H1 (cell line): ENCODE results near the gene CACNA2D3. TPM values are rescaled to one million over a fixed set of nuclear protein-coding genes. Genes with fewer than 3 reads are reported as not detected.

ENCODE experiments used
- CTCF ChIA-PET: fragments of 300-600 bp; sonication (Branson Sonifier 250); formaldehyde crosslinking; loops from one replicate; lab custom pipeline; 2021; ENCODE audit not compliant: partially characterized antibody; lab: Charles Lee
- POLR2A ChIA-PET: fragments of 300-600 bp; sonication (Branson Sonifier 250); formaldehyde crosslinking; loops from one replicate; lab custom pipeline; 2021; ENCODE audit warnings: inconsistent platforms; ENCODE audit not compliant: partially characterized antibody; lab: Charles Lee
- DNase-seq, 2 experiments: peaks; one replicate each; pipeline versions ENCODE4 v3.0.0 to v3.0.0-alpha.2; 2010 to 2022; ENCODE audit warnings: low spot score in 2 of 2, low read depth in 1 of 2, mixed read lengths in 1 of 2
- FAIRE-seq: peaks from 2 replicates; lab custom pipeline; 2011; peaks lifted over from hg19 to GRCh38; lab: Jason Lieb, UNC
- H2AFZ ChIP-seq: 2 replicates; pipeline ENCODE4 v1.8.1; 2012; ENCODE audit warnings: low read length, inconsistent platforms
- H2AK5ac ChIP-seq: 2 replicates; pipeline ENCODE4 v1.6.1; 2013; ENCODE audit warnings: low read depth, low read length
- H2BK120ac ChIP-seq: replicated peaks from 2 replicates; pipeline ENCODE3; 2013; ENCODE audit warnings: low read depth, low read length, inconsistent platforms
- H2BK12ac ChIP-seq: 2 replicates; pipeline ENCODE4 v1.6.1; 2013; ENCODE audit warnings: low read depth, low read length
- H2BK15ac ChIP-seq: 2 replicates; pipeline ENCODE4 v1.6.1; 2013; ENCODE audit warnings: low read length
- H2BK20ac ChIP-seq: 2 replicates; pipeline ENCODE4 v1.6.1; 2013; ENCODE audit warnings: low read length
- H2BK5ac ChIP-seq: 2 replicates; pipeline ENCODE4 v1.6.1; 2013; ENCODE audit warnings: low read depth, low read length
- H3K14ac ChIP-seq: 2 replicates; pipeline ENCODE4 v1.6.1; 2013; ENCODE audit warnings: inconsistent platforms; ENCODE audit not compliant: insufficient read length
- H3K18ac ChIP-seq: 2 replicates; pipeline ENCODE4 v1.6.1; 2013; ENCODE audit warnings: low read length; ENCODE audit errors: extremely low read depth
- H3K23ac ChIP-seq: 2 replicates; pipeline ENCODE4 v1.6.1; 2013; ENCODE audit warnings: inconsistent platforms; ENCODE audit not compliant: insufficient read length
- H3K23me2 ChIP-seq: 2 replicates; pipeline ENCODE4 v1.6.1; 2013; ENCODE audit warnings: low read depth, low read length
- H3K27ac ChIP-seq: 2 replicates; pipeline ENCODE4 v1.6.1; 2011; ENCODE audit warnings: low read depth, low read length, inconsistent platforms
- H3K27me3 ChIP-seq, 4 experiments: replicated peaks in 1 of 4; 1 replicate in 1 of 4; 2 replicates in 3 of 4; pipeline versions ENCODE4 v1.6.1 to v1.8.1; 2011 to 2013; ENCODE audit warnings: low read length in 3 of 4, mild to moderate bottlenecking in 3 of 4, inconsistent platforms in 2 of 4, mixed read lengths in 2 of 4, moderate library complexity in 1 of 4; ENCODE audit not compliant: control insufficient read depth in 3 of 4, insufficient read depth in 3 of 4; ENCODE audit errors: extremely low read depth in 1 of 4
- H3K36me3 ChIP-seq, 4 experiments: 2 replicates each; pipeline versions ENCODE4 v1.6.1 to v1.8.1; 2011 to 2013; ENCODE audit warnings: mild to moderate bottlenecking in 4 of 4, low read length in 3 of 4, moderate library complexity in 2 of 4, control low read depth in 1 of 4, inconsistent platforms in 1 of 4; ENCODE audit not compliant: insufficient read depth in 4 of 4, control insufficient read depth in 2 of 4
- H3K4ac ChIP-seq: replicated peaks from 2 replicates; pipeline ENCODE3; 2013; ENCODE audit warnings: low read length, low read depth, mixed read lengths, inconsistent platforms; ENCODE audit not compliant: insufficient read length
- H3K4me1 ChIP-seq, 4 experiments: replicated peaks in 1 of 4; 1 replicate in 1 of 4; 2 replicates in 3 of 4; pipeline versions ENCODE4 v1.6.1 to v1.8.1; 2011 to 2013; ENCODE audit warnings: low read length in 3 of 4, inconsistent platforms in 2 of 4, mixed read lengths in 1 of 4; ENCODE audit not compliant: insufficient read depth in 4 of 4, control insufficient read depth in 3 of 4
- H3K4me2 ChIP-seq, 2 experiments: 2 replicates each; pipeline versions ENCODE4 v1.6.1 to v1.8.1; 2011 to 2013; ENCODE audit warnings: low read depth in 2 of 2, low read length in 2 of 2, control low read depth in 1 of 2, inconsistent platforms in 1 of 2, mild to moderate bottlenecking in 1 of 2; ENCODE audit not compliant: insufficient read depth in 1 of 2
- H3K4me3 ChIP-seq, 4 experiments: fragments of 200-600, 300-600 bp in 1 of 4; sonication (generic), shearing (Covaris generic), sonication (Bioruptor Twin) in 1 of 4; 2 replicates each; pipeline versions ENCODE4 v1.5.1 to v1.8.1; 2011 to 2016; ENCODE audit warnings: low read length in 4 of 4, low read depth in 3 of 4, control low read depth in 2 of 4, inconsistent platforms in 2 of 4, mild to moderate bottlenecking in 2 of 4, mixed read lengths in 1 of 4, moderate library complexity in 1 of 4; ENCODE audit not compliant: insufficient read depth in 2 of 4; ENCODE audit errors: extremely low read depth in 1 of 4
- H3K56ac ChIP-seq: replicated peaks from 2 replicates; pipeline ENCODE3; 2013; ENCODE audit warnings: low read depth, mild to moderate bottlenecking, mixed read lengths, low read length, inconsistent platforms; ENCODE audit not compliant: insufficient read length
- H3K79me1 ChIP-seq: 2 replicates; pipeline ENCODE4 v1.6.1; 2013; ENCODE audit warnings: low read depth, low read length, control low read depth
- H3K79me2 ChIP-seq, 2 experiments: 2 replicates each; pipeline versions ENCODE4 v1.6.1 to v1.8.1; 2012 to 2013; ENCODE audit warnings: low read length in 2 of 2, mild to moderate bottlenecking in 2 of 2, inconsistent platforms in 1 of 2; ENCODE audit not compliant: insufficient read depth in 2 of 2, control insufficient read depth in 1 of 2
- H3K9ac ChIP-seq, 4 experiments: replicated peaks in 1 of 4; 1 replicate in 1 of 4; 2 replicates in 3 of 4; pipeline versions ENCODE4 v1.6.1 to v1.8.1; 2011 to 2013; ENCODE audit warnings: low read depth in 3 of 4, low read length in 3 of 4, control low read depth in 2 of 4, mild to moderate bottlenecking in 2 of 4, moderate library complexity in 2 of 4, inconsistent platforms in 1 of 4; ENCODE audit errors: extremely low read depth in 1 of 4
- H3K9me3 ChIP-seq, 2 experiments: 2 replicates each; pipeline versions ENCODE4 v1.6.1 to v1.8.1; 2012 to 2013; ENCODE audit warnings: mild to moderate bottlenecking in 2 of 2, moderate library complexity in 2 of 2, control low read depth in 1 of 2, inconsistent platforms in 1 of 2, low read depth in 1 of 2, low read length in 1 of 2, mixed read lengths in 1 of 2; ENCODE audit not compliant: insufficient read depth in 2 of 2
- H4K20me1 ChIP-seq, 2 experiments: replicated peaks in 1 of 2; 2 replicates each; pipeline versions ENCODE3 to v1.8.1; 2011 to 2013; ENCODE audit warnings: inconsistent platforms in 2 of 2, low read length in 2 of 2, mild to moderate bottlenecking in 1 of 2; ENCODE audit not compliant: insufficient read depth in 2 of 2, control insufficient read depth in 1 of 2
- H4K5ac ChIP-seq: 2 replicates; pipeline ENCODE4 v1.6.1; 2013; ENCODE audit warnings: low read length, low read depth, mixed read lengths, inconsistent platforms; ENCODE audit not compliant: insufficient read length
- H4K8ac ChIP-seq: 2 replicates; pipeline ENCODE4 v1.8.0; 2013; ENCODE audit warnings: mild to moderate bottlenecking, moderate library complexity, low read length, inconsistent platforms; ENCODE audit not compliant: insufficient read depth; ENCODE audit errors: extremely low read depth
- H4K91ac ChIP-seq: replicated peaks from 2 replicates; pipeline ENCODE3; 2013; ENCODE audit warnings: low read length, mixed read lengths, inconsistent platforms; ENCODE audit not compliant: insufficient read length
- WGBS, 2 experiments: shearing (Covaris generic) in 1 of 2; methylation state at CpG; one replicate each; pipeline versions ENCODE4 v1.1.6 to v1.1.7; 2013 to 2015; ENCODE audit warnings: low lambda C conversion rate in 2 of 2, mixed read lengths in 2 of 2, inconsistent platforms in 1 of 2, low coverage in 1 of 2, missing lambda C conversion rate in 1 of 2; ENCODE audit not compliant: insufficient replicate concordance in 2 of 2, insufficient coverage in 1 of 2, insufficient read length in 1 of 2; ENCODE audit errors: extremely low coverage in 1 of 2, missing lambda C conversion rate in 1 of 2; 5-methylcytosine and 5-hydroxymethylcytosine counted together
- polyA plus RNA-seq, 7 experiments: library from polyadenylated mRNA; depleted of rRNA in 3 of 7; stranded (reverse) in 5 of 7; unstranded in 2 of 7; fragments of >200 nt in 5 of 7; fragments of 200-250 nt in 2 of 7; gene quantifications; 1 replicate in 5 of 7; 2 replicates in 1 of 7; 4 replicates in 1 of 7; pipeline versions ENCODE4 v1.2.1 to v1.2.3, GENCODE V29; 2011 to 2013; ENCODE audit warnings: missing spikeins in 2 of 7, mixed read lengths in 2 of 7
- total RNA-seq: library from RNA; stranded (reverse); fragmentation: NEBNext Ultra II Directional; extraction: Animal tissue kit (Norgen Biotek cat#: 25700); gene quantifications from 2 replicates; pipeline ENCODE4 v1.2.1, GENCODE V29; 2021

Gene CACNA2D3
- total and polyA plus RNA-seq, 2 of the 8 experiments (the other 6 are each of a cell fraction or from before 2014, with no cell fraction given) = 1.5 to 1.8 TPM

DNA sequence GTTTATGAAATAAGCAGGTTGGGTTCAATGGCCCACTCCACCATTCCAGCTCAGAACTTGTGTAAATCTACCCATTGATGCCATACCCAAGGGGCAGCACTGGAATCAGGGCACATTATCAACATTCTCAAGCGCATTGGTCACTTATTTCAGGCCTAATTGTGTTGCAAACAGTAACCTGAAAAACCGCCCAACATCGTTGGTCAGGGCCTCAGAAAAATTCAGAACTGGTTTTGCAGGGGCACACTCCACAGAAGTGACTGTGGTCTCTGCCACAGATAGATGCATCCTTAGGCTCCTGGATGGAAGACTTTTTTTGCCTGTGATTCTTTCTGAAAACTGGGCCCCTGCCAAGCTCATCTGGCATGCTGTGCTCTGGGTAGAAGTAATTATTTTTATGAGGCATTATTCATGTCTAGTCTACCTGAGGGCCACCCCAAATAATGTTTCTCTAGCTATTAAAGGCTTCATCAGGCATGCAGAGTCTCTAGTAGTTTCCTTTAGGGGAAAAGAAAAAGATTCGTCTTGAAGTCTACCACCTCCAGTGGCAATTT is 827.2 kb downstream of the CACNA2D3 start:
- Histone ChIP-seq H3K9ac (no peak overlapping the region), H2BK5ac (no peak overlapping the region), H2BK20ac (no peak overlapping the region), H4K91ac (no peak overlapping the region), H2BK15ac (no peak overlapping the region), H4K20me1 (no peaks in the 10 kb centered on the region), H2AK5ac (no peak overlapping the region), H4K8ac (no peak overlapping the region), H3K36me3 (no peaks in the 10 kb centered on the region), H3K4me3 (no peak overlapping the region), H2BK120ac (no peak overlapping the region), H3K27me3 (no peaks in the 10 kb centered on the region), H3K4me1 (peaks cover 0 to 6% (median 4%) of the 10 kb centered on the region in 4 experiments; a peak in 3 of 7 replicates), H4K5ac (no peak overlapping the region), H3K56ac (no peak overlapping the region), H3K27ac (no peak overlapping the region), H3K23me2 (no peaks in the 10 kb centered on the region), H3K79me1 (no peaks in the 10 kb centered on the region; the same call in 1 of the 2 replicates), H3K79me2 (no peaks in the 10 kb centered on the region), H3K23ac (no peak overlapping the region), H3K14ac (no peak overlapping the region), H3K9me3 (no peaks in the 10 kb centered on the region), H3K18ac (no peak overlapping the region), H2AFZ (no peak overlapping the region), H3K4me2 (no peak overlapping the region), H2BK12ac (no peak overlapping the region), H3K4ac (no peak overlapping the region)
- no peak for FAIRE-seq
- ChIA-PET CTCF (interaction anchor here (0.7 to 1.7 kb wide), 7 partner anchors 12 to 490 kb away, joined by 3 to 6 read pairs (median 4); no protein-coding TSS in a partner anchor), POLR2A (interaction anchor here (0.8 kb wide), 1 partner anchor 10 kb away, joined by 3 read pairs; no protein-coding TSS in a partner anchor)
- WGBS, 2 experiments = 89% methylated on average over 4 of the region's 4 CpGs; no CpG with 5 or more reads in 1 of the 2 experiments
- DNase-seq = no peak
